Keratinocyte (primary cell): ENCODE data around the gene SUSD6.

ENCODE experiments used
- EZH2 ChIP-seq: IDR thresholded peaks from one replicate; pipeline ENCODE4 v1.6.1; 2012; ENCODE audit warnings: inconsistent platforms, mild to moderate bottlenecking, low read length, moderate library complexity
- TF ChIP-seq, protein P1 (sequence below), 3 experiments: IDR thresholded peaks in 1 of 3; conservative IDR thresholded peaks in 1 of 3; optimal IDR thresholded peaks in 1 of 3; 2 replicates in 2 of 3; 3 replicates in 1 of 3; pipeline versions ENCODE3 to v1.5.1; 2011; ENCODE audit warnings: low read length in 3 of 3, mild to moderate bottlenecking in 3 of 3, moderate library complexity in 2 of 3, control low read depth in 1 of 3, inconsistent platforms in 1 of 3; ENCODE audit not compliant: insufficient read depth in 2 of 3; ENCODE audit errors: extremely low read depth in 1 of 3

DNA sequence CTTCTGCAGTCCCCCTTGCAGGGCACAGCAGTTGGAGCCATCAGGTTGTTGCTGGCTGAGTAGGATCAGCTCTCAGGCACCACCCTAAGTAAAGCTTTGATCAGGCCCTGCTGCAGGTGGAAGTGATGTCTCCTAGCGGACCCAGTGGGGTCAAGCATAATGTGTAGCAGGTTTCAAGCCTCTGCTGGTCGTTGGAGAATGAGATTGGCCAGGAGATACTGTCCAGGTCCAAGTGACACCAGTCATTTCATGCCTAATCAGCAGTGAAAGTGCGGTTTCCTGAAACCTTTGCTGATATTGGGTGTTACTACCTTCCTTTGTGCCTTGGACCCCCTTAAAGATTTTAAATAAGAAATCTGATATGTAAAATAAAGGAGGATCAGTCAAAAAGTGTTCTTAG, 72.6 kb downstream of the SUSD6 start:
- TF ChIP-seq, protein P1, sequence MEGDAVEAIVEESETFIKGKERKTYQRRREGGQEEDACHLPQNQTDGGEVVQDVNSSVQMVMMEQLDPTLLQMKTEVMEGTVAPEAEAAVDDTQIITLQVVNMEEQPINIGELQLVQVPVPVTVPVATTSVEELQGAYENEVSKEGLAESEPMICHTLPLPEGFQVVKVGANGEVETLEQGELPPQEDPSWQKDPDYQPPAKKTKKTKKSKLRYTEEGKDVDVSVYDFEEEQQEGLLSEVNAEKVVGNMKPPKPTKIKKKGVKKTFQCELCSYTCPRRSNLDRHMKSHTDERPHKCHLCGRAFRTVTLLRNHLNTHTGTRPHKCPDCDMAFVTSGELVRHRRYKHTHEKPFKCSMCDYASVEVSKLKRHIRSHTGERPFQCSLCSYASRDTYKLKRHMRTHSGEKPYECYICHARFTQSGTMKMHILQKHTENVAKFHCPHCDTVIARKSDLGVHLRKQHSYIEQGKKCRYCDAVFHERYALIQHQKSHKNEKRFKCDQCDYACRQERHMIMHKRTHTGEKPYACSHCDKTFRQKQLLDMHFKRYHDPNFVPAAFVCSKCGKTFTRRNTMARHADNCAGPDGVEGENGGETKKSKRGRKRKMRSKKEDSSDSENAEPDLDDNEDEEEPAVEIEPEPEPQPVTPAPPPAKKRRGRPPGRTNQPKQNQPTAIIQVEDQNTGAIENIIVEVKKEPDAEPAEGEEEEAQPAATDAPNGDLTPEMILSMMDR (optimal IDR thresholded peaks at IDR 0.05 in 1 of 3, IDR thresholded peaks at IDR 0.05 in 1 of 3, conservative IDR thresholded peaks at IDR 0.05 in 1 of 3; ENCODE audit: extremely low read depth in 1 of 3, insufficient read depth in 2 of 3, low read length in 3 of 3) = no peak
- TF ChIP-seq EZH2 = no peak
